GM20431 (cell line): ENCODE results near the gene GPR150.

Experiments used
- in situ Hi-C: fragments of 300-500 bp; cut with MseI, MboI; formaldehyde crosslinking; loops from one replicate; pipeline ENCODE4 v1.15.0; 2020; ENCODE audit warnings: low sequenced_read_pairs; ENCODE audit not compliant: unreplicated experiment

Gene GPR150

DNA sequence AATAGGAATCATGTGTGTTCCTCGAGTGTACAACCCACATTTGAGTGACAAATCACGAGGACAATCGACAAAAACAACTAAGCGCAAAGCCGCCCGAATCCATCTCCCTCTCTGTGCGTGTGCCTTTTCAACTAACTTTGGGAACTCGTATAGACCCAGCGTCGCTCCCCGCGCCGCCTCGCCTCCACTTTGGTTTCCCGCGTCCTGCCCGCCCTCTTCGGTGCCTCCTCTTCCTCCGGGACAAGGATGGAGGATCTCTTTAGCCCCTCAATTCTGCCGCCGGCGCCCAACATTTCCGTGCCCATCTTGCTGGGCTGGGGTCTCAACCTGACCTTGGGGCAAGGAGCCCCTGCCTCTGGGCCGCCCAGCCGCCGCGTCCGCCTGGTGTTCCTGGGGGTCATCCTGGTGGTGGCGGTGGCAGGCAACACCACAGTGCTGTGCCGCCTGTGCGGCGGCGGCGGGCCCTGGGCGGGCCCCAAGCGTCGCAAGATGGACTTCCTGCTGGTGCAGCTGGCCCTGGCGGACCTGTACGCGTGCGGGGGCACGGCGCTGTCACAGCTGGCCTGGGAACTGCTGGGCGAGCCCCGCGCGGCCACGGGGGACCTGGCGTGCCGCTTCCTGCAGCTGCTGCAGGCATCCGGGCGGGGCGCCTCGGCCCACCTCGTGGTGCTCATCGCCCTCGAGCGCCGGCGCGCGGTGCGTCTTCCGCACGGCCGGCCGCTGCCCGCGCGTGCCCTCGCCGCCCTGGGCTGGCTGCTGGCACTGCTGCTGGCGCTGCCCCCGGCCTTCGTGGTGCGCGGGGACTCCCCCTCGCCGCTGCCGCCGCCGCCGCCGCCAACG is at the start of gene GPR150:
TSS of gene GPR150 (plus strand) at position 58 of the 840 bp plus-strand sequence. CDS start at position 247, 189 bp downstream.
- in situ Hi-C loops: no loop called here

DNA sequence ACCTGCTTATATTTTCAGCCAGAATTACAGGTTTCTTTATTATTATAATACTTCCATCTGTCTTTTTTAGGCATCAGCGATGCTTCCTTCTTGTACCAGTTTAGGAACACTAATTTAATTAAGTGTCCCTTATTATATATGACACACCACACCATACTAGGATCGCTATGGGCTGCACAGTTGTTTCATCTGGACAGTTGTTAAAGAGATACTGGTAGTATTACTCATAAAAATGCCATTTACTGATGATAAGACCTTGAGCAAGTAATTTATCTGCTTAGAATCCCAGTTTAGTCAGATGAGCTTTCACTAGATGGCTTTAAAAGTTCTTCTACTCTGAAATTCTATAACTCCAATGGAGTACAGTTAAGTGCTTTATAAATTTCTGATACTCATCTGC is 47.9 kb upstream of the GPR150 start:
- in situ Hi-C loops: no loop called here

DNA sequence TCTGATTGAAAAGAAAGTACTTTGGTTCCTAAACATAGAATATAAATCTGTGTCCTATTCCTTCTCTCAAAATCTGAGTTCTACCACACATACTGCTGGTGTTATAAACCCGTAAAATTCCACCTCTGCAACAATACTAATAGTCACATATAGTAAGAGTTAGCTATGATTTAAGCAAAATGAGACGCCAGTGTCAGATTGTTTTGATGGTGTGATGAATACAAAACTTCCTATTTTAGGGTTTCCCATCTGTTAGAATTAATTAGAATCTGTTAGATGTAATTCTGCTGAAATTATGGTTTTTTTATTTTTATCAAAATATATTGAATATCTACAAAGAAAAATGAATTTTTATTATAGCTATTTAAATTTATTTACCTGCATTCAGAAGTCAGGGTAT is 38.3 kb upstream of the GPR150 start:
- in situ Hi-C loops: no loop called here

- in situ Hi-C loops: no loop called here
Measured at GRCh38 chr5:95583992-95584391, 35.9 kb upstream of the GPR150 start.

DNA sequence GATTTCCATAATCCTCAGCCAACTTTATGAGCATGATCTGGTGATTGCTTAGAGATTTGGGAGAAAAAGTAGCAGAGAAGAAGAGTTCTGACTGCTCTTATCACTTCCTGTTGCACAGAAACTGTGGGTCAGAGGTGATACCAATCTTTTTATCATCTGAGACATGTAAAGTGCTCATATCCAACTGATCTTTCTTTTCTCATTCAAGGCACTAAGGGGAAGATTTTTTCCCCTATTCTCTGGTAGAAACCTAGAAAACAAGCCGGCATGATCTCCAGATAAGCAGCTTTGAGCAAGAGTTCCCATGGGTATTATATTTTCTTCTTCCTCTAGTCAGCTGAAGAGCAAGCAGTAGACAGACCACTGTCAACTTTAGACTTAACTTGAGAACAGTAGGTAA is 29.0 kb upstream of the GPR150 start:
- in situ Hi-C loops: no loop called here

DNA sequence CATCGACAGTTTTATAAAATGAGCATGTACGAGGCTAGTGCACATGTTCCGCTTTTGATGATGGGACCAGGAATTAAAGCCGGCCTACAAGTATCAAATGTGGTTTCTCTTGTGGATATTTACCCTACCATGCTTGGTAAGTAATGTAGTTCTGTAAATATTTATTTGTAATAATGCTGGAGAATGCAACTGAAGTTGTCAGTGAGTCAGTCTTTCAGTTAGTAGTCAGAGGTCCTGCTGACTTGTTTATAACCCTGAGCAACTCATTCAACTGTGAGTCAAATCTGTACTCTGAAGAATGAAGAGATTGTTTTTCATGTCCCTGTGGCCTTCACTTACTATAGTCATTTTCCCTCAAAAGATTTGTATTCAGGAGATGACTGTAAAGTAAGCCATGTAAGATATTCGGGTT is 28.4 kb upstream of the GPR150 start:
- in situ Hi-C loops: no loop called here

- in situ Hi-C loops: no loop called here
Measured at GRCh38 chr5:95595289-95595931, 24.5 kb upstream of the GPR150 start.

DNA sequence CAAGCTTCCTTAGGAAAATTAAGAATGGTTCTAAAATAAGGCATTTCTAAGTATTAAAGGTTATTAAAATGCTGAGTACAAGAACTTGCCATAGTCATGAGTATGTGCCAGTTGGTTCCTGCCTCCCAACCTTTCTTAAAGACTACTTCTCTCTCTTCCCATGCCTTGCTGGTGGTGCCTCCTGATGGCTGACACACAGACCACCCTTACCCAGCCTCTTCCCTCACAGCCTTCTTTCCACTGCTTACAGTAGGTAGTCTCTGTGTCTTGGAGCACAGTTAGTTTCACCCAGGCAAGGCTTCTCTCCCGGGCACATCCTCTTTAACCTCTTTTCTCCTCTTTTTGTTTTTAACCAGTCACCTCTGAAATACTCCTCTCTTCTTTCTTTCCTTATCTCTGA is 20.6 kb upstream of the GPR150 start:
- in situ Hi-C loops: no loop called here

GRCh38 chr5:95600557-95600956 is 19.3 kb upstream of the GPR150 start:
- in situ Hi-C loops: no loop called here

DNA sequence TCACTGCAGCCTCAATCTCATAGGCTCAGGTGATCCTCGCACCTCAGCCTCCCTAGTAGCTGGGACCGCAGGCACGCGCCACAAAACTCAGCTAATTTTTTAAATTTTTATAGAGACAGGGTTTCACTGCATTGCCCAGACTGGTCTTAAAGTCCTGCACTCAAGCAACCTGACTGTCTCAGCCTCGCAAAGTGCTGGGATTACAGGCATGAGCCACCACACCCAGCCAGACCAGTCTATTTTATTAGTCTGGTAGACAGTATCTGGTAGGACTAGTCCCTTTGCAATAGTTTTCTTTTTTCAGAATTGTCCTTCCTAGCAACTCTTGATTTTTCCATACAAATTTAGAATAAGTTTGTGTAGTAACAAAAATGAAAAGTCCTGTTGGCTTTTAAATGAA is 14.1 kb upstream of the GPR150 start:
- in situ Hi-C loops: no loop called here

DNA sequence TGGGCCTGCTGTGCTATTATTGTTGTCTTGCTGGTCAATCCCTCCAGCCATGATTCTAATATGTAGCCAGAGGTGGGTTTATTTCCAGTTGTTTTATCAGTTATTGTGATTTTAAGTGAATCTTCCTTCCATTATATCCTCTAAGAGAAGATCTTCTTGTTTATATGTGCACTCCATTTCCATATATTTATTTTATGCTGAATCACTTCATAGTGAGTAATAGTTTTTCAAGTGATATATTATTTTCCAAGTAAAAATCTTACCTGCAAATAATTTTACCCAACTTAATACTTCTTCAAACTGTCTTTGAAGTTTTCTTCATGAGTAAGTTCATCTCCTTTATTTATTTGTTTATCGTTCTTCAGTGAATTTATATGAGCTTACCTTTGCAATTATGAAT is 13.5 kb upstream of the GPR150 start:
- in situ Hi-C loops: no loop called here

DNA sequence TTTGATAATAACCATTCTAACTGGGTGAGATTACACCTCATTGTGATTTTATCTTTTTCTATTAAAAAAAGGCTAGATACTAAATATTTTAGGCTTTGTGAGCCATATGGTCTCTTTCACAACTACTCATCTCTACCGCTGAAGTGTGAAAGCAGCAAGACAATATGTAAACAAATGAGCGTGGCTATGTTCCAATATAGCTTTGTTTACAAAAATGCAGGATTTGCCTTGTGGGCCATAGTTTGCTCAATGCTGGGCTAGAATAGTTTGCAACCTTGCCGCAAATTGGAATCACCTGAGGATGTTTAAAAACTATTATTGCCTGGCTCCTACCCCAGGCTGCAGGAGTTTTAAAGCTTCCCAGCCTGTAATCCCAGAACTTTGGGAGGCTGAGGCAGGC is 10.2 kb upstream of the GPR150 start:
- in situ Hi-C loops: no loop called here

- in situ Hi-C loops: no loop called here
Measured at GRCh38 chr5:95610546-95610945, 9.3 kb upstream of the GPR150 start.

DNA sequence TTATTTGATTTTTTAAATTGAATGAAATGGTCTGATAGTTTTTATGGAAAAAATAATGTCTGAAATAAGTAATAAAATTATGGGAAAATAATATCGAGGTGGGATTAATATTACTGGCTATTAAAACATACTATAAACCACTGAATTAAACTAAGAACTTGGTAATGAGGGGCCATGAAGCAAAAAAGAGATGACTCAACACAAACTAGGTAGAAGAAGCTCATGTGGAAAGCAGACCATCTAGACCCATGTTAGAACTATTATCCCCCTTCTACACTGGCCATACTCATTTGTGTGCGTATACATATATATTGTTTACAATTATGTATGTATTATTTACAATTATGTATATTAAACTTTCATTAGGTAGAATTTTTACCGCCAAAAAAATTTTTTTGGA is 8.5 kb upstream of the GPR150 start:
- in situ Hi-C loops: no loop called here

DNA sequence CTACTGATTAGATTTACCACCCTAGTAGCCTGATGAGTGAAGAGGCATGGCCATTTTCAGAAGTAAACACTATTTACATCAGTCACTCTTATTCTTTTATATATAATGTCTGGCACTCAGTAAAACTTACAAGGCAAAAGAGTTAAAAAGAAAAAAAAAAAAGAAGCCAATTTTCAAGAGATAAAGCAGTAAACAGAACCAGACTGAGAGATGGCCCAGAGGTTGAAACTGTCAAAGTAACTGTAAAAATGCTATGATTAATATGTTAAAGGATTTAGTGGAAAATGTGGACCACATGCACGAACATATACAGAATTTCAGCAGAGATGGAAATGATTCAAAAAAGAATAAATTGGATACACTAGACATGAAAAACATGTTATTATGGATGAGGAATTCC is 6.4 kb upstream of the GPR150 start:
- in situ Hi-C loops: no loop called here

- in situ Hi-C loops: no loop called here
Measured at GRCh38 chr5:95615164-95615467, 4.8 kb upstream of the GPR150 start.

DNA sequence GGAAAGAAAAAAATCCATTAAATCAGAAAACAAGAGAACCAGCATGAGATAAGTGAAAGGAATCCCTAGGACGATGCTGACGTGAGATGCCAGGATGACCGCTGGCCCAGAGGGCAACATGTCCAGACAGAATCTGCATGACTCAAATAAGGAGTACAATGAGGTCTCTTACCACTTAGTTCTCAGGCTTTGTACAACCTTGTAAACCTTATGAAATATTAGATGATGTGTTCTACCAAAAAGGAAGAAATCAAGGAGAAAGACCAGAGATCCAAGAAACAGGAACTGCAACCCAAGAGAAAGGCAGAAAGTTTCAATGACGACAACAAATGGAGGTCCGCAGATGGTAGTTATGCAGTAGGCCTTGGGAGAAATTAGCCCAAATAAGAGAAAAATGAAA is 2.8 kb upstream of the GPR150 start:
- in situ Hi-C loops: no loop called here

DNA sequence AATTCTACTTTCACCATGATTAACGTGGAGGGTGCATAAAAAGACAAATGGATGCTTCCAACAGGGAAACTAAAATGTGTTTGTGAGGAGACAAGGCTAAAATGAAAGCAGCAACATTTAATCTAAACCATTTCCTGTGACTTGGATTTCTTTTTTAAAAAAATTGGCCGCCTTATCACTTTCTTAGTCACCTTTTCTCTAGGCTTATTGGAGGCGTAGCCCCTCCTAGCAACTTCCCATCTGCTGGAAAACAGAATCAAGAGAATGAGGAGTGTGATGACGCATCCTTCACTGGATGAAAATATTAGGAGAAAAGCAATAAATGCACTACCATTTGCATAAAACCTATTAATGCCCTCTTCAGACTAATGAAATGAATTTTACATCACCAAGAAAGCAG is 791 bp upstream of the GPR150 start:
- in situ Hi-C loops: no loop called here

DNA sequence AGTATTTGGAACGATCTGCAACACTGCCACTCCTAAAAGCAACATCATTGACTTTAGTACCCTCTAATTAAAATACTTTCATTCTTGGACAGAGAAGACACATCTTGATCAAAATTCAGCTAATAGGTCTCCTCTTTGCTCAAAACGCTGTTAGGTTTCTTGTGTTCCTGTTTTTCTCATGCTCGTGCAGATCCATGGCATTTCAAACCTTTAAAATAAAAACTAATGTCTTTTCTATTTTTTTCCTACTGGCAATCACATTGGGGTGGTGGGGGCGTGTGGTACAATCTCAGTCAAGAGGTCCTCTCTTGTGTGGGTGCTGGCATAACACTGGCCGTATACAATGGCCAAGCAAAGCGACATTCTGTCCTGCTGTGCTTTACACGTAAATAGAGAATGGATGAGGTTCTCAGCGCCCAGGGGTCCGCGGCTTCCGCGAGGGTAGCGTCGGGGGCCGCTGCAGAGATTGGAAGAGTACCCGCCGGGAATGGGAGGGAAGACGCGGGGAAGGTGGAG is 315 bp upstream of the GPR150 start:
- in situ Hi-C loops: no loop called here

GRCh38 chr5:95620870-95621838 is 1.3 kb downstream of the GPR150 start:
- in situ Hi-C loops: no loop called here
